Mesendoderm (in vitro differentiated cells): ENCODE data around the gene AKR1B1.

ENCODE experiments used
- DNase-seq: peaks from one replicate; pipeline ENCODE4 v3.0.0; 2013
- H2AK5ac ChIP-seq: 2 replicates; pipeline ENCODE4 v1.6.1; 2013; ENCODE audit warnings: low read length, inconsistent platforms
- H2BK120ac ChIP-seq: 2 replicates; pipeline ENCODE4 v1.6.1; 2013; ENCODE audit warnings: low read depth, mild to moderate bottlenecking, low read length, moderate library complexity, mixed read lengths
- H2BK15ac ChIP-seq: replicated peaks from 2 replicates; pipeline ENCODE4 v1.6.1; 2013; ENCODE audit warnings: low read depth, mild to moderate bottlenecking, moderate library complexity
- H2BK5ac ChIP-seq: 2 replicates; pipeline ENCODE4 v1.6.1; 2013; ENCODE audit warnings: low read length, inconsistent platforms
- H3K18ac ChIP-seq: 2 replicates; pipeline ENCODE4 v1.6.1; 2013; ENCODE audit warnings: mild to moderate bottlenecking, low read length, mixed read lengths
- H3K23ac ChIP-seq: one replicate; pipeline ENCODE4 v1.6.1; 2013; ENCODE audit warnings: low read length
- H3K27ac ChIP-seq: 2 replicates; pipeline ENCODE4 v1.5.1; 2013; ENCODE audit warnings: low read depth, mild to moderate bottlenecking, inconsistent platforms, low read length, moderate library complexity
- H3K27me3 ChIP-seq: 2 replicates; pipeline ENCODE4 v1.6.1; 2013; ENCODE audit warnings: low read length, control low read depth, mild to moderate bottlenecking, inconsistent platforms; ENCODE audit not compliant: insufficient read depth, poor library complexity
- H3K36me3 ChIP-seq: 2 replicates; pipeline ENCODE4 v1.6.1; 2013; ENCODE audit warnings: low read length, inconsistent platforms; ENCODE audit not compliant: control insufficient read depth, insufficient read depth
- H3K4ac ChIP-seq: one replicate; pipeline ENCODE4 v1.6.1; 2013; ENCODE audit warnings: low read depth, mild to moderate bottlenecking, low read length, moderate library complexity
- H3K4me1 ChIP-seq: 2 replicates; pipeline ENCODE4 v1.6.1; 2013; ENCODE audit warnings: low read depth, low read length, inconsistent platforms; ENCODE audit not compliant: control insufficient read depth
- H3K4me2 ChIP-seq: 2 replicates; pipeline ENCODE4 v1.6.1; 2013; ENCODE audit warnings: low read length
- H3K4me3 ChIP-seq: 2 replicates; pipeline ENCODE4 v1.5.1; 2013; ENCODE audit warnings: mild to moderate bottlenecking, low read length
- H3K56ac ChIP-seq: one replicate; pipeline ENCODE4 v1.6.1; 2013; ENCODE audit warnings: low read length
- H3K79me1 ChIP-seq: 2 replicates; pipeline ENCODE4 v1.6.1; 2013; ENCODE audit warnings: low read length, inconsistent platforms
- H3K79me2 ChIP-seq: 2 replicates; pipeline ENCODE4 v1.6.1; 2013; ENCODE audit warnings: mild to moderate bottlenecking, low read length; ENCODE audit not compliant: control insufficient read depth, insufficient read depth
- H3K9ac ChIP-seq: 2 replicates; pipeline ENCODE4 v1.6.1; 2013; ENCODE audit warnings: low read length, inconsistent platforms
- H4K5ac ChIP-seq: one replicate; pipeline ENCODE4 v1.6.1; 2013; ENCODE audit warnings: low read length
- H4K8ac ChIP-seq: one replicate; pipeline ENCODE4 v1.6.1; 2013; ENCODE audit warnings: low read depth, mild to moderate bottlenecking, control low read depth, low read length, moderate library complexity
- WGBS: extraction: QIAGEN DNeasy Blood & Tissue Kit; methylation state at CpG from one replicate; pipeline ENCODE4 v1.1.7; 2013; ENCODE audit warnings: low lambda C conversion rate, missing lambda C conversion rate; ENCODE audit not compliant: insufficient coverage; ENCODE audit errors: extremely low coverage; 5-methylcytosine and 5-hydroxymethylcytosine counted together

Gene AKR1B1

DNA sequence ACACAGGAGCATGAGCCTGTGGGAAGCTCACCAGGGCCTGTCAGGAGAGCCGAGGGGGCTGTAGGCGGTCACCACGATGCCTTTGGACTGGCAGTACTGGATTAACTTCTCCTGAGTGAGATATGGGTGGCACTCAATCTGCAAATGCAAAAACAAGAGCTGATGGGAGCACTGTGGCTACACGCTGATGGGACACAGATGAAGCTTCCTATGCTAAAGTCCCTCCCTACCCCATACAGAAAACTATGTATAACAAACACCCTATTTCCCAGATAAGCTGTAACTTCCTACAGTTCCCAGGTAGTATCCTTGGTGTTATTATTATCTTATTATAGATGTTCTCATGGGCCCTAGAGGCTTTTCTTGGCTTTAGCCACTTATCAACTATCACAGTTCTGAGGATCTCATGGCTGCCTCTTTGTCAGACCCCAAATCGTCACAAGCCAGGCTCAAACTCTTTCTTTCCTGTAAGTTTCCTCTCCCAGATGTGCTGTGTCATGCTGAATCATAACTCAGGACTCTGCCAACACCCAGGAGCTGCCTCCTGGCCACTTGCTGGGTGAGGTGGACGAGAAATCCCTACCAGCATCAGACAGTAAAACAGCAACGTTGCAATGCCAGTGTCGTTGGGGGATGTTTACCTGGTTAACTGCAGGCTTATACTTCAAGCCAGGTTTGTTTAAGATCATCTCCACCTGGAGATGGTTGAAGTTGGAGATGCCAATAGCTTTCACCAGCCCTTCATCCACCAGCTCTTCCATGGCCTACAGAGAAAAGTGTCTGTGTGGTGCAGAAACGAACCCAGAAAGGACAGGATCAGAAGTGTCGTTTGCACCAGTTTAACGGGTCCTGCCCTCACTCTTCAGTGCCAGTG lies 10.3 kb downstream of the AKR1B1 start:
- no peak overlapping the region for H3K23ac ChIP-seq
- H3K79me2 ChIP-seq, result peaks cover 7% of the 10 kb centered on the region
- H3K4me2 ChIP-seq, result no peak overlapping the region
- H3K27ac ChIP-seq, result no peak overlapping the region
- no peak overlapping the region for H4K8ac ChIP-seq
- no peak overlapping the region for H4K5ac ChIP-seq
- no peak overlapping the region for H3K56ac ChIP-seq
- H2BK120ac ChIP-seq, result no peak overlapping the region
- no peak overlapping the region for H2AK5ac ChIP-seq
- peaks cover 9% of the 10 kb centered on the region for H3K79me1 ChIP-seq
- no peak overlapping the region for H2BK15ac ChIP-seq
- no peak overlapping the region for H3K18ac ChIP-seq
- H3K27me3 ChIP-seq, result no peaks in the 10 kb centered on the region
- H3K36me3 ChIP-seq, result peaks cover 12% of the 10 kb centered on the region
- no peak overlapping the region for H3K4ac ChIP-seq
- H3K4me3 ChIP-seq, result no peak overlapping the region
- no peak overlapping the region for H3K9ac ChIP-seq
- DNase-seq, result peak; percentile 39
- H3K4me1 ChIP-seq, result no peaks in the 10 kb centered on the region
- no CpG with 5 or more reads among the region's 11 CpGs for WGBS
- H2BK5ac ChIP-seq, result no peak overlapping the region

GRCh38 chr7:134447383-134447782 lies 11.5 kb downstream of the AKR1B1 start:
- Histone ChIP-seq H2BK15ac (no peak overlapping the region), H4K8ac (no peak overlapping the region), H3K4me2 (no peak overlapping the region), H3K23ac (no peak overlapping the region), H2BK5ac (no peak overlapping the region), H3K36me3 (peaks cover 12% of the 10 kb centered on the region), H2BK120ac (no peak overlapping the region), H3K18ac (no peak overlapping the region), H3K9ac (no peak overlapping the region), H4K5ac (no peak overlapping the region), H3K56ac (no peak overlapping the region), H3K27ac (no peak overlapping the region), H3K4me3 (no peak overlapping the region), H3K27me3 (no peaks in the 10 kb centered on the region), H3K4ac (no peak overlapping the region), H2AK5ac (no peak overlapping the region), H3K79me1 (peaks cover 2% of the 10 kb centered on the region), H3K79me2 (peaks cover 1% of the 10 kb centered on the region), H3K4me1 (no peaks in the 10 kb centered on the region)
- no CpG with 5 or more reads among the region's 9 CpGs for WGBS
- DNase-seq, result no peak

GRCh38 chr7:134446923-134447322 lies 12.0 kb downstream of the AKR1B1 start:
- Histone ChIP-seq H2AK5ac (no peak overlapping the region), H4K5ac (no peak overlapping the region), H3K23ac (no peak overlapping the region), H3K9ac (no peak overlapping the region), H3K79me1 (no peaks in the 10 kb centered on the region), H3K4me2 (no peak overlapping the region), H2BK120ac (no peak overlapping the region), H2BK5ac (no peak overlapping the region), H4K8ac (no peak overlapping the region), H3K4ac (no peak overlapping the region), H3K4me1 (no peaks in the 10 kb centered on the region), H3K27ac (no peak overlapping the region), H3K36me3 (peaks cover 12% of the 10 kb centered on the region), H2BK15ac (no peak overlapping the region), H3K27me3 (no peaks in the 10 kb centered on the region), H3K18ac (no peak overlapping the region), H3K79me2 (no peaks in the 10 kb centered on the region), H3K56ac (no peak overlapping the region), H3K4me3 (no peak overlapping the region)
- WGBS, result no CpG with 5 or more reads among the region's 10 CpGs
- DNase-seq, result no peak

- no peak overlapping the region for H2BK5ac ChIP-seq
- no peak for DNase-seq
- no peak overlapping the region for H2BK15ac ChIP-seq
- no peaks in the 10 kb centered on the region for H3K4me1 ChIP-seq
- H3K27me3 ChIP-seq, result no peaks in the 10 kb centered on the region
- no peak overlapping the region for H3K18ac ChIP-seq
- H3K4me3 ChIP-seq, result no peak overlapping the region
- H3K9ac ChIP-seq, result no peak overlapping the region
- no peak overlapping the region for H3K4ac ChIP-seq
- H3K56ac ChIP-seq, result no peak overlapping the region
- no peak overlapping the region for H4K5ac ChIP-seq
- H3K23ac ChIP-seq, result no peak overlapping the region
- no CpG with 5 or more reads among the region's 9 CpGs for WGBS
- H3K79me2 ChIP-seq, result no peaks in the 10 kb centered on the region
- H3K4me2 ChIP-seq, result no peak overlapping the region
- no peaks in the 10 kb centered on the region for H3K79me1 ChIP-seq
- no peak overlapping the region for H2BK120ac ChIP-seq
- H3K27ac ChIP-seq, result no peak overlapping the region
- H4K8ac ChIP-seq, result no peak overlapping the region
- H2AK5ac ChIP-seq, result no peak overlapping the region
- peaks cover 12% of the 10 kb centered on the region for H3K36me3 ChIP-seq
Measured at GRCh38 chr7:134446446-134446845, 12.5 kb downstream of the AKR1B1 start.

DNA sequence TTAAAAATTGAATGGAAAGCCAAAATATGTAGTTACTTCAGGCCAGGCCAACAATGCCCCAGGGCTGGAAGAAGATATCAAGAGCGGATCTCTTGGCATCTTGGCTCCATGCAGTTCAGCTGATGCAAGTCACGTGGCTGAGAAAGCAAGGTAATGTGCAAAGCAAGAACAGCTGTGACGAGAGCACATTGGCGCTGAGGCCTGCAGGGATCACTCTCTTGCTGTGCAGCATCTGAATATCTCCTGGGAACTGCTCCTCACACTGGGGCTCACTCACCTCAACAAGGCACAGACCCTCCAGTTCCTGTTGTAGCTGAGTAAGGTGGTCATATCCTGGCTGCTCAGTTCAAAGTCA lies 14.0 kb downstream of the AKR1B1 start:
- H3K4me2 ChIP-seq, result no peak overlapping the region
- no peak overlapping the region for H4K5ac ChIP-seq
- no peak overlapping the region for H3K4me3 ChIP-seq
- peaks cover 10% of the 10 kb centered on the region for H3K36me3 ChIP-seq
- H3K79me2 ChIP-seq, result no peaks in the 10 kb centered on the region
- no peak overlapping the region for H2BK5ac ChIP-seq
- no peak overlapping the region for H2BK15ac ChIP-seq
- no peak overlapping the region for H4K8ac ChIP-seq
- H3K23ac ChIP-seq, result no peak overlapping the region
- WGBS, result no CpG with 5 or more reads among the region's 4 CpGs
- no peaks in the 10 kb centered on the region for H3K4me1 ChIP-seq
- no peak overlapping the region for H3K9ac ChIP-seq
- no peaks in the 10 kb centered on the region for H3K27me3 ChIP-seq
- no peak overlapping the region for H3K27ac ChIP-seq
- H3K4ac ChIP-seq, result no peak overlapping the region
- H3K79me1 ChIP-seq, result no peaks in the 10 kb centered on the region
- H2AK5ac ChIP-seq, result no peak overlapping the region
- no peak overlapping the region for H3K18ac ChIP-seq
- no peak overlapping the region for H3K56ac ChIP-seq
- no peak for DNase-seq
- no peak overlapping the region for H2BK120ac ChIP-seq
